Fibroblast of skin of scalp (primary cell): ENCODE results near the gene MX1. TPM values are rescaled to one million over a fixed set of nuclear protein-coding genes. Genes with fewer than 3 reads are reported as not detected.

Experiments used
- DNase-seq: peaks from one replicate; pipeline ENCODE4 v3.0.0-alpha.2; 2013
- polyA plus RNA-seq, 2 experiments: library from polyadenylated mRNA; unstranded; fragments of 120-200 nt; gene quantifications; one replicate each; pipeline ENCODE4 v1.2.1, GENCODE V29; 2013; ENCODE audit not compliant: insufficient read length in 2 of 2

The MX1 gene, protein sequence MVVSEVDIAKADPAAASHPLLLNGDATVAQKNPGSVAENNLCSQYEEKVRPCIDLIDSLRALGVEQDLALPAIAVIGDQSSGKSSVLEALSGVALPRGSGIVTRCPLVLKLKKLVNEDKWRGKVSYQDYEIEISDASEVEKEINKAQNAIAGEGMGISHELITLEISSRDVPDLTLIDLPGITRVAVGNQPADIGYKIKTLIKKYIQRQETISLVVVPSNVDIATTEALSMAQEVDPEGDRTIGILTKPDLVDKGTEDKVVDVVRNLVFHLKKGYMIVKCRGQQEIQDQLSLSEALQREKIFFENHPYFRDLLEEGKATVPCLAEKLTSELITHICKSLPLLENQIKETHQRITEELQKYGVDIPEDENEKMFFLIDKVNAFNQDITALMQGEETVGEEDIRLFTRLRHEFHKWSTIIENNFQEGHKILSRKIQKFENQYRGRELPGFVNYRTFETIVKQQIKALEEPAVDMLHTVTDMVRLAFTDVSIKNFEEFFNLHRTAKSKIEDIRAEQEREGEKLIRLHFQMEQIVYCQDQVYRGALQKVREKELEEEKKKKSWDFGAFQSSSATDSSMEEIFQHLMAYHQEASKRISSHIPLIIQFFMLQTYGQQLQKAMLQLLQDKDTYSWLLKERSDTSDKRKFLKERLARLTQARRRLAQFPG
- 4.7 TPM for polyA plus RNA-seq (2013, experiment 1 of 2; ENCODE audit: insufficient read length)
- polyA plus RNA-seq (2013, experiment 2 of 2; ENCODE audit: insufficient read length): 4.3 TPM

DNA sequence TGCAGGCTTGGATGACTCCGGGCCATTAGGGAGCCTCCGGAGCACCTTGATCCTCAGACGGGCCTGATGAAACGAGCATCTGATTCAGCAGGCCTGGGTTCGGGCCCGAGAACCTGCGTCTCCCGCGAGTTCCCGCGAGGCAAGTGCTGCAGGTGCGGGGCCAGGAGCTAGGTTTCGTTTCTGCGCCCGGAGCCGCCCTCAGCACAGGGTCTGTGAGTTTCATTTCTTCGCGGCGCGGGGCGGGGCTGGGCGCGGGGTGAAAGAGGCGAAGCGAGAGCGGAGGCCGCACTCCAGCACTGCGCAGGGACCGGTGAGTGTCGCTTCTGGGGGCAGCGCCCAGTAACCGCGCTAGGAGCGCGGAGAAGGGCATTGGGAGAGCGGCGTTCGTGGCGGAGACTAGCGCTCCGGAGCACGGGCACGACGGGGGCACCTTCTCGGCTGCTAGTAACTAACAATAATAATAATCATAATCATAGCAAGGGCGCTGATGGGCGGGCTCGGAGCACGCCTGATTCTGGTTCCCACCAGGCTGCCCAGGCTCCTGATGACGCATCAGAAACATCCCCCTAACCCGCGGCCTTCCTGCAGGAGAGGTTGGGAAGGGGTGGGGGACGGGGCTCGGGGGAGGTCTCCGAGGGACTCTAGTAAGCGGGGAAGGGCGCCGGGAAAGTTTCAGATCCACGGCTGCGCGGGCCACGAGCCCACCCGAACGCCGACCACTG is at the start of gene MX1:
Gene MX1, plus strand, starts transcription at position 286 of the 722 bp plus-strand sequence. CDS start 5,832 bp downstream, outside the sequence.
- DNase-seq: peak; percentile 38

DNA sequence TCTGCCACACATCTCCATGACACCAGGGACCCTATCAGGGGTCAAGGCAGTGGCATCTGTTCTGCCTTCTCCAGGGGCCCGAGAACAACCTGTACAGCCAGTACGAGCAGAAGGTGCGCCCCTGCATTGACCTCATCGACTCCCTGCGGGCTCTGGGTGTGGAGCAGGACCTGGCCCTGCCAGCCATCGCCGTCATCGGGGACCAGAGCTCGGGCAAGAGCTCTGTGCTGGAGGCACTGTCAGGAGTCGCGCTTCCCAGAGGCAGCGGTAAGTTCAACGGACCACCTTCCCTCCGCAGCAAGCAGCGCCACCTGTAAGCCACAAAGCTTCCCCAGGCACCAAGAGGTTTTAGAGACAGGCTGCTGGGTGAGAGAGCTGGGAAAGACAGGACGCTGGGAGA is 48.3 kb upstream of the MX1 start:
- DNase-seq: no peak

DNA sequence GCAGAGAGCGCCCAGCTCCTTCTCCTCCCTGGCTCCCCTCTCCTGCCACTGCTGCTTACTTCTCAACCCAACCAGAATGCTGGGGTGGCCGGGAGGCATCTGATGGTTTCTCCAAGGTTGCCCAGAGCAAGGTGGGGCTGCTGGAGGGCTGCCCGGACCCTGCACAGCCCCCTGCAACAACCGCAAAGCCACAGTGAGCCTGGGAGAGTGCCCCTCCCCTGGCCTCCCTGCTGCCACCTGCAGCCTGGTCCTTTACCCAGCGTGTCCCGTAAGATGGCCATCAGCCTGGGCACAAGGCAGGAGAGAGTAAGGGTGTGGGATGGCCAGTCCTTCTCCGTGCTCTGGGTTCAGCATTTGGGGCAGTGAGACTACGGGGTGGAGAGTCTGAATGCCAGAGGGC is 47.2 kb upstream of the MX1 start:
- DNase-seq: no peak

DNA sequence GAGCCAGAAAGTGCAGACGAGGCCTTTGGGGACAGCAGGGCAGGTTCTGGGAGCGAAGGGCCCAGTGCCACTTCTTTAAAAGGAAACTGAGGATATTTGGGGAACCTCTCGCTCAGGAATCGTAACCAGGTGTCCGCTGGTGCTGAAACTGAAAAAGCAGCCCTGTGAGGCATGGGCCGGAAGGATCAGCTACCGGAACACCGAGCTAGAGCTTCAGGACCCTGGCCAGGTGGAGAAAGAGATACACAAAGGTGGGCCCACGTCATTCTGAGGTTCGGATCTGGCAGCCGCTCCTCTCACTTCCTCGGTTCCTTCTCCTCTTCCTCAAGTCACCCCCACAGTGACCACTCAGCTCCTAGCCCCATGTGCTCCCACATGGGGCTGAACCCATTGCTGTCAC is 46.1 kb upstream of the MX1 start:
- no peak for DNase-seq

DNA sequence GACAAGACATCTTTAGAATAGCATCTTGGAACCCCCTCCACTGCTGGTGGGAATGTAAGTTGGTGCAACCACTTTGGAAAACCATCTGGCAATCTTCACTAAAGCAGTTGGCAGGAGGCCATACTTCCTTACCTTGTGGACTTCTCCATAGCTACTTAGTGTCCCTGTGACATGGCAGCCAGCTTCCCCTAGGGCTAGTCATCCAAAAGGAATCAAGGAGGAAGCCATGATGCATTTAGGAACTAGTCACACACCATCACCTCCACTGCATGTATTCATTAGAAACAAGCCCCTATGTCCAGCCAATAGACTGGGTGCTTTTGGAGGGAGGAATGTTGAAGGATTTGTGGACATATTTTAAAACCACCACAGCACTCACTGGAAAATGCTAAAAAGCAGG is 44.3 kb upstream of the MX1 start:
- DNase-seq: peak; percentile 6

DNA sequence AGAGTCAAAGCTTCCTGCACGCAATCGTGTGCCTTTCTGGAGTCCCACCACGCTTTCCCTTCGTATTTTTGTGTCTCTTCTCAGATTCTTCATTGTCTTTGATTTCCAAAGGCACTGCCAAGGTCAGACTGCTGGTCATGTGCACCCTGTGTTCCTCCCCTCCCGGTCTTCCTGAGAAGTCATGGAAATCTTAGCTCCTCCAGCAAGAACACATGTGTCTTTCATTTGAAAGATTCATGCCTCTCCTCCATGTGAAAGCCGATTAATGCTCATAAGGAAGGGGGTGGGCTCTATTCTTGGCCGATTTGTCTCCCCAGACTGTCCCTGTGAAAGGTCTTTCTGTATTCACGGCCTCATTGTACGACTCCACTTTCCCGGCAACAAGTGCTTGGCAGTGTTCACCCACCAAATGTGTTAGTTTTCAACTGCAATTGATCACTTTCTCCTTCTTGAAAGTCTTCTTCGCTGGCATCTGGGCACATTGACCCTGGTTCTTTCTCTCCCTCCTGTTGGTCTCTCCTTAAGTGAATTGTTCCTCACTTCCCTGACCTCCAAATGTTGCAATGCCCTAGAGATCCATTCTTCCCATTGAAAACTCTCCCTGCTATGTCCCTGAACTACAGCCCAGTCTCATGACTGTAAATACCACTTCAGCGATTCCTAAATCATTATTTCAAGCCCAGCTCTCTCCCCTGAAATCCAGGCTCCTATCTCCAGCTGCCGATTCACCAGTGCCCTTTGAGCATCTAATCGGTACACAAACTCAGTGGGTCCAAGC is 38.8 kb upstream of the MX1 start:
- DNase-seq: no peak

DNA sequence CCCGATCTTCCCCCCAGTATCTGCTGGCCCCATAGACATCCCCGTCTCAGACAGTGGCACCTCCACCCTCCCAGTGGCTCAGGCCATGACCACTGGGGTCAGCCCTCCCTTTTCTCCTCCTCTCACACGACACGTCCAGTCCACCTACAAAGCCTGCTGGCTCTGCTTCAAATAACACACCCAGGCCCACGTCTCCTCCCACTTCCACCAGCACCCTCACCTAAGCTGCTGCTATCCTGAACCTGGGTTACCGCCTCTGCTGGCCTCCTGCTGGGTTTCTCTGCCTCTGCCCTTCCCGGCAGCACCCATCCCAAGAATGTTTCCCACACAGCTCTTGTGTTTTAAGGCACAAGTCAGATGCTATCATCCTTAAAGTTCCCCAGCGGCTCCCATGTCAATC is 38.2 kb upstream of the MX1 start:
- DNase-seq: no peak

DNA sequence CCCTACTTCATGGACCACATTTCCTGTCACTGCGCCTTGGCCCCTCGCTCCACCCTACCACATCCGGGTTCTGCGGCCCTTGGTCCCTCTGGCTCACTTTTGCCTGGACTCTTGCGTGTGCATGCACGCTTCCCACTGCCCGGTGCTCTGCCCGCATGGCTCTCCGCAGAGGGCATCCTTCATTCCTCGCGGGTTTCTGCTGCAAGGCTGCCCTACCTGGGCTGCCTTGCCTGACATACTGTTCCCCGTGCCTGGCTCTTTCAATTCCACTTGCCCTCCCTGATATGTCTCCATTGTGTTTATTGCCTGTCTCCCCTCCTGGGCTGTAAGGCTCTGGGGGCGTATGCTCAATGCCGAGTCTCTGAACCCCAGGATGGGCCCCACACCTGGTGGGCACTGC is 37.8 kb upstream of the MX1 start:
- no peak for DNase-seq

DNA sequence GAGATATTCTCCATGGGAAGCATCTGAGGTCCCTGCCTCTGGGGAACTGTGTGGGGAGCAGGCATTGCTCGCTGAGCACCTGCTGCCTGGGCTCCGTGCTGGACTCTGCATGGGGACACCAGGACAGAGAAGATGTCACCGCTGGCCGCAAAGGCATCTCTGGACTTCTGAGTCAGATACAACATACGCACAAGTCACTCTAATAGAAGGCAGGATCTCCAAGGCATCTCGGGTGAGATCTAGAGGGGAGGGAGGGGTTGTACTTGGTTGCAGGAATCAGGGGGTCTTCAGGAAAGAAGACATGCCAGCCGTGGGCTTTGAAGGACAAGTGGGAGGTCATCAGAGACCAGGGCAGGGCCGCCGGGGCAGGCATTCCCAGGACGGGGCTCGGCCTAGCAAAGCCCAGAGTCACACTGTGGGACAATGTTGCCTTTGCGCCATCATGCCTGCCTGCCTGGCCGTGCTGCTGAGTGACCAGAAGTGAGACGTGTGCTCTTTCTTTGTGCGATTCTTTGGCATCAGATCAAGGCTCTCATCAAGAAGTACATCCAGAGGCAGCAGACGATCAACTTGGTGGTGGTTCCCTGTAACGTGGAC is 35.9 kb upstream of the MX1 start:
- DNase-seq: no peak

DNA sequence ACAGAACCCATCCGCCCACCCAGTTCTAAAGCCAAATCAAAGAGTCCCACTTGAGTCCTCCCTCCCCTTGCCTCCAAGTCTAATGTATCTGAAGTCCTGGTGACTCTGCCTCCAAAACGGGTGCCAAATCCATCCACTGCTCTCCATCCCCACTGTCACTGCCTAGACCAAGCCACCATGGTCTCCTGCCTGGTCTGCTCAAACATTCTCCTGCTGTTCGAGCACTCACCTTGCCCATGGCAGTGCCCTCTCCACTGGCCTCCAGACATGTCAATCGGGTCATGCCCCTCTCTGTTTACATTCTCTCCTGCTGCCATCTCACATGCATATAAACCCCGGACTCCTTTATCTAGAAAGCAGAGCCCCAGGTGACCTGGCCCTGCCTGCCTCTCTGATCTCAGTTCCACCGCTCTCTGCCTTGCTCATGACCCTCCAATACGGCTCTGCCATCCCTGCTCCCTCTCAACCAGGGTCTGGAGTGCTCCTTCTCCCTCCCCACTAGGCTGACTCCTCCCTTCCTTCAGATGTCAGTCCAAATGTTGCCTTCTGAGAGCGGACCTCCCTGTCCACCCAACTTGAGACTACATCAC is 32.1 kb upstream of the MX1 start:
- DNase-seq: no peak

DNA sequence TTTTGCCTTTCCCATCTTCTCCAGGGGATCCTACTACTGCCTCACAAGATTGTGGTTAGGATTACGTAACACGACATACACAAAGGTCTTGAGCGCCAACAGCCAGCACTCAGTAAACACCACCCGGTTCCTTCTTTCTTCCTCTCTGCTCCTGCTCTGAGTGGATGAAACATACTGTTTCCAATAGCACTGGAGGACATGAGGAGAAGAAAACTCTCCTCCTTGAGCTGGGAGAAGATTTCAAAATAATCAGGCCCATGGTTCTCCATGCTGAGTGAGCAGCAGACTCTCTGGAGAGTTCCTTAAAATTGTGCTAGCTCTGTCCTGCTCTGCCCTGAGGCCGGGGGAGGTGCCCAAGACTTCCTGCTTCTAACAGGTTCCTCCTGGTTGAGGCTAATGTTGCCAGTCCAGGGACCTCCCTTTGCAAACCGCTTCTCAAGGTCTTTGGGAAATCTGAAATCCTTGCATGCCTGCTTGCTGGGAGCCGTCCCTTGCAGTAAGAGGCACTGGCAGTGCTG is 29.4 kb upstream of the MX1 start:
- no peak for DNase-seq

DNA sequence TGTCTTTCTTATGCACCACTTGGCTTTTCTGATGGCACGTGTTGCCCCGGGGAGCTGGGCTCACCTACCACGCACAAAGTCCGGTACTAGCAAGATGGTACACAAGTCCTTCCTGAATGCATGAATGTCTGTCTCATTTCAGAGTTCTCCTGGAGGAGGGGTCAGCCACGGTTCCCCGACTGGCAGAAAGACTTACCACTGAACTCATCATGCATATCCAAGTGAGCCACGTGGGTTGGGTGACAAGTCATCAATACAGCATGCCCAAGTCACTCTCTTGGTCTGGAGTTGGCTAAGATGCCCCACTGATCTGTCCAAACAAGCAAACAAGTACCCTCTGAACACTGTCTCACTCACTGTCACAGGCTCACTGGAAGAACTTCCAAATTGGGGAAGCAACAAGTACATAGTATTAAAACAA is 28.6 kb upstream of the MX1 start:
- DNase-seq: no peak

DNA sequence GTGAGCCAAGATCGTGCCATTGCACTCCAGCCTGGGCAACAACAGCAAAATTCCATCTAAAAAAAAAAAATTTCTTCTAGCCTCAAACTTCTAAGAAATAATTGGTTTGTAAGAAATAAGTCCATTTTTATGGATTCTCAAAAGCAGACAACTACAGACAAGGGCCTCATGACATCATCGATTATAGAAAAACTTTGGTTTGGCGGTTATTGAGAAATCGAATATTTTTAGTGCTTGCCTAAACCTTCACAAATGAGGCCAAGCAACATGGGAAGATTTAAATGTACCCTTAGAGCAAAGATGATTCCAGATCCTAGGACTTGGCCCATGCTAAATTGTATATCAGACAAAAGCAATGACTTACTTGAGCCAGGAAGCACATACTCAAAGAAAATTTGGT is 27.8 kb upstream of the MX1 start:
- DNase-seq: no peak

DNA sequence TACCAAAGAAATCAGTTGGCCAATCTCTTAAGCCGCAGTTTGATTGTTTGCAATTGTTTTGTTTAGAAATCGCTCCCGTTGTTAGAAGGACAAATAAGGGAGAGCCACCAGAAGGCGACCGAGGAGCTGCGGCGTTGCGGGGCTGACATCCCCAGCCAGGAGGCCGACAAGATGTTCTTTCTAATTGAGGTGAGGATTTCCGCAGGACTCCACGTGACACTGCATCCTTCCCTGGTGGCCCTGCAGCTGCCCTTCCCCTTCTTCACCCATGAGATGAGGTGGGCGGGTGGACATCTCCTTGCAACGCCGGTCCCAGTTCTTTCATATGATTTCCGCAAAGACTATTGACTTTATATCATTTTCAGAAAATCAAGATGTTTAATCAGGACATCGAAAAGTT is 27.2 kb upstream of the MX1 start:
- DNase-seq: no peak

DNA sequence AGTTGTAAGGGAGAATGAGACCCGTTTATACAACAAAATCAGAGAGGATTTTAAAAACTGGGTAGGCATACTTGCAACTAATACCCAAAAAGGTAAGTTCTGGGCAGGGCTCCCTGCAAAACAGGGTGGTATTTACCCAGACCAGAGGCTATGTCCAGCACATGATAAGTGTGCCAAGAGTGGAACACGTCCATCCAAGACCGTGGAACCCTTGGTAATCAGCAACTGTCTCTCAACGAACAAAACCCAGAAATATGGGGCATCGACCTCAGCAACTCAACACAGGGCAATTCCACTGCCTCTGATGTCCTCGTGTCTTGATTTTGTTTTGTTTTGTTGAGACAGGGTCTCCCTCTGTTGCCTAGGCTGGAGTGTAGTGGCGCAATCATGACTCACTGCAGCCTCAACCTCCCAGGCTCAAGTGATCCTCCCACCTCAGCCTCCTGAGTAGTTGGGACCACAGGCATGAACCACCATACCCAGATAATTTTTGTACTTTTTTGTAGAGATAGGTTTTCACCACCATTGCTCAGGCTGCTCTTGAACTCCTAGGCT is 26.7 kb upstream of the MX1 start:
- no peak for DNase-seq

DNA sequence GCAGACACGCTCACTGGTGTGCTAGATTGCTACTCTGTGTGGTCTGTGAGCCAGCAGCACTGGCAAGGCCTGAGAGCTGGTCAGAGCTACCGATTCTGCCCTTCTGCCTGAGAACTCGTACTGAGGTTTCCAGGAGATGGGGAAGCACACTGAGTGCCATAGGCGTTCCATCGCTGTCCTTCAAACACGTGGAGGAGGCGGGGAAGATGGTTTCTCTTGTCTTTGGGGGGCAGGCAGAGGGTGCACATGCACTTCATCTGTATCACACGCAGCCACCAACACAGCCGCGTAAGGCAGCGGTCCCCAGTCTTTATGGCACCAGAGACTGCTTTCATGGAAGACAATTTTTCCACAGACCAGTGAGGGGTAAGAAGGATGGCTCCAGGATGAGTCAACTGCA is 23.8 kb upstream of the MX1 start:
- no peak for DNase-seq

DNA sequence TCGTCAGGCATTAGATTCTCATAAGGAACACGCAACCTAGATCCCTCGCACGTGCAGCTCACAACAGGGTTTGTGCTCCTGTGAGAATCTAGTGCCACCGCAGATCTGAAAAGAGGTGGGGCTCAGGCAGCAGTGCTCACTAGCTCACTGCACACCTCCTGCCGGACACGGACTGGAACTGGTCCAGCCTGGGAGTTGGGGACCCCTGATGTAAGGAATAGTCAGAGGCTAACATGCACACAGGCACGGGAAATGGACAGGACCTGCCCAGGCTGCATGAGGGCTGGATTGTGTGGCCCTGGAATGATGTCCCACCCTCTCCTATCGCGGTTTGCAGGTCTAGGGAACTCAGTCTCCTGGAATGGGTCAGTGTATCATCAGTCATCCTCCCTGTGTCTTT is 23.2 kb upstream of the MX1 start:
- no peak for DNase-seq

DNA sequence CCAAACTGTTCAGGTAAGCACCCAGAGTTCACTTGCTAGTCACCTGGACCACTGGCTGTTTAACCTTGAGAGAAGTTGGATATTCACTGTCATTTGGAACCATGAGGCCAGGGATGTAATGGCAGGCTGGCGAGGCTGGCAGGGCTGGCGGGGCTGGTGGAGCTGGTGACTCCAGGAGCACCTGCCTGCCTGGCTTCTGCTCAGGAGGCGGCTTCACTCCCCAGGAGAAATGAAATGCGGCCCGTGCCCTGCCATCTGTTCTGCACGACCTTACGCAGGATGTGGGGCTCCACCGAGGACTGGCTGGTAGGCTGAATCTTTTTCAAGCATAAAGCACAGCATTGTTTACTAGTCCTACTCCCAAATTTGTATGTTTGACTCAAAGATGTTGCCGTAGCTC is 22.7 kb upstream of the MX1 start:
- no peak for DNase-seq

DNA sequence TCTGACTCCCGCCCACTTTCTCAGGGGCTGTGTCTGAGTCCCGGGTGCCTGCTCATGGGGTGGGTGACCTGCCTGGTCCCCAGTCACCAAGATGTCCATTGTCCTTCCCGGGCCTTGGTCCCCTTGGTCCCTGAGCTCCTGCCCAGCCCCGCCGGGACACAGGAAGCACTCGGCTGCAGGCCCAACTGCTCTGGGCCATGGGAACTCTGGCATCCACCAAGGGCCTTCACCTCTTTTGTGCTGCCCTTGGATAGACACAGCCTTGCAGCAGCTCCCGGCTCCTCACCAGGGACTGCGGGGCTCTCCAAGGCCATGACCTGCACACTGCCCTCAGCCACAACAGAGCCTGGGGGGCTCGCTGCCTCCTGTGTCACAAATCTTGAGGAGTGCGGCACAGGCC is 22.1 kb upstream of the MX1 start:
- DNase-seq: no peak

DNA sequence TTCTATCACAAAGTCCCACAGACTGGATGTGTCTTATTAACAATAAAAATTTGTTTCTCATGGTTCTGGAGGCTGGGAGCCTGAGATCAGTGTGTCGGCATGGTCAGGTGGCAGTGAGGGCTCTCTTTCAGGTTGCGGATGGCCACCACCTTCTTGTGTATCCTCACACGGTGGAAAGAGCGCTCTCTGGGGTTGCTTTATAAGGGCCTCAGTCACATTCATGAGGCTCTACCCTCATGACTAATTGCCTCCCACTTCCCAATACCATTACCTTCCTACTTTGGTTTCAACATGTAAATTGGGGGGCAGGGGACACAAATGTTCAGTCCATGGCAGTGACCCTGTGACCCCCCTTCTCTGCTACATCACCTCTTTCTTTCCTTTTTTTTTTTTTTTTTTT is 20.7 kb upstream of the MX1 start:
- DNase-seq: no peak

DNA sequence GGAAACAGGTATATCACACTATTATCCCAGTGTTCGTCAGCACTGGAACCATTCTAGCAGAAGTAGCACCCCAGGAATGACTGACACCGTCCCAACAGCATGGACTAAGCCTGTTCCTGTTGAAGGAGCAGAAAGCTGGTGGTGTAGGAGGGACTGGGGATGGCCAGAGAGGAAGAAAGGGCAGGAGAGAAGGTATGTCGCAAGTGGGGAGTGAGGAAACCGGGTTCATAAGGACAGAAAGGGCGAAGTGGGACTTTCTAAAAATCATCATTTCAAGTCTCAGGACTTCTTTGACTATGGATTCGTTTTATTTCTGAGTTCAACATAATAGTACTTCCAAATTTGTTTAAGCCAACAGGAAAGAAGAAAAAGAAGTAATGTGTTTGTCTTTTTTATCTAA is 19.7 kb upstream of the MX1 start:
- no peak for DNase-seq
